Urinary bladder (tissue), 4 donors: ENCODE measurements around the gene NEK10. TPM values are rescaled to one million over a fixed set of nuclear protein-coding genes. Genes with fewer than 3 reads are reported as not detected.
"Not testable (repeated sequence)": the region's sequence is repeated elsewhere in the genome, so short reads cannot be mapped to it uniquely, and the experiment has no call there.

Experiments
- DNase-seq: peaks from one replicate; pipeline ENCODE4 v3.0.0-alpha.2; 2015; ENCODE audit errors: extremely low spot score
- H3K27ac ChIP-seq: one replicate; pipeline ENCODE4 v1.5.1; 2013; ENCODE audit warnings: low read depth, mild to moderate bottlenecking, moderate library complexity
- H3K36me3 ChIP-seq: one replicate; pipeline ENCODE4 v1.6.1; 2013; ENCODE audit warnings: mild to moderate bottlenecking, moderate library complexity; ENCODE audit not compliant: insufficient read depth
- H3K4me1 ChIP-seq: one replicate; pipeline ENCODE4 v1.6.1; 2013; ENCODE audit warnings: mild to moderate bottlenecking, moderate library complexity; ENCODE audit not compliant: insufficient read depth
- H3K4me3 ChIP-seq: one replicate; pipeline ENCODE4 v1.5.1; 2013; ENCODE audit warnings: low read depth, low read length
- WGBS: extraction: QIAGEN DNeasy Blood & Tissue Kit; methylation state at CpG from one replicate; pipeline ENCODE4 v1.1.7; 2013; 5-methylcytosine and 5-hydroxymethylcytosine counted together
- polyA plus RNA-seq: library from polyadenylated mRNA; stranded (reverse); fragments of 200-250 nt; gene quantifications from one replicate; pipeline ENCODE4 v1.2.3, GENCODE V29; 2013
- total RNA-seq: library from RNA; depleted of rRNA; stranded (reverse); fragments of >200 nt; gene quantifications from one replicate; pipeline ENCODE4 v1.2.3, GENCODE V29; 2014
- donor health status: healthy with polysubstance abuse.
- donor health status: healthy.

The NEK10 gene
- total and polyA plus RNA-seq, 2 donors, result 2.0 to 7.5 TPM

DNA sequence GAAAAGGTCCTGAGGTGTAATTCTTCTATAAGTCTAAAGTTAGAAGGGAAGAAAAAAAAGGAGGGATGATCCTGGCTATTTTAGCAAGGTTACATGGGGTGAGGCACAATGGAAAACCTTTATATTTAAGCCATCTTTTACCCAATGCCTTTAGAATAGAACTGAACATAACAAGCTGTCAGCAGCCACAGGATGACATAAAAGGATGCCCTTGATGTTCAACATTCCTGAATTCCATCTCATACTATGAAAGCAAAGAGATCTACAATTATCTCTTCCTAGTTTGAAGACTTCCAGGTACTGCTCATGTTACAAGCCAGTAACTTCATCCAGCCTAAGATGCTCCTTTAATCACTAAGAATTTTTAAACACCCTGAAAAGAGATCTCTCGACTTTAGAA is 26.9 kb downstream of the NEK10 start:
- Histone ChIP-seq H3K27ac (no peak overlapping the region), H3K4me1 (no peaks in the 10 kb centered on the region), H3K36me3 (no peaks in the 10 kb centered on the region), H3K4me3 (no peak overlapping the region)
- DNase-seq, result no peak
- WGBS, result 56% methylated on average over 1 of the region's 1 CpG

DNA sequence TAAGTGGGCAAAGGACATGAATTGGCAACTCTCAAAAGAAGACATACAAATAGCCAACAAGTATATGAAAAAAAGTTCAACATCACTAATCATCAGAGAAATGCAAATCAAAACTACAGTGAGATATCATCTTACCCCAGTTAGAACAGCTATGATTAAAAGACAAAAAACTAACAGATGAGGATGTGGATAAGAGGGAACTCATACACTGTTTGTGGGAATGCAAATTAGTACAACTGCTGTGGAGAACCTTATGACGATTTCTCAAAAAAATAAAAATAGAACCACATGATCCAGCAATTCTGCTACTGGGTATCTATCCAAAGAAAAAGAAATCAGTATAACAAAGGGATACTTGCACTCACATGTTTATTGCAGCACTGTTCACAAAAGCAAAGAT is 28.6 kb downstream of the NEK10 start:
- WGBS, result 49% methylated on average over 1 of the region's 1 CpG
- no peak overlapping the region for H3K27ac ChIP-seq
- DNase-seq, result no peak
- no peaks in the 10 kb centered on the region for H3K4me1 ChIP-seq
- H3K36me3 ChIP-seq, result no peaks in the 10 kb centered on the region
- H3K4me3 ChIP-seq, result no peak overlapping the region

DNA sequence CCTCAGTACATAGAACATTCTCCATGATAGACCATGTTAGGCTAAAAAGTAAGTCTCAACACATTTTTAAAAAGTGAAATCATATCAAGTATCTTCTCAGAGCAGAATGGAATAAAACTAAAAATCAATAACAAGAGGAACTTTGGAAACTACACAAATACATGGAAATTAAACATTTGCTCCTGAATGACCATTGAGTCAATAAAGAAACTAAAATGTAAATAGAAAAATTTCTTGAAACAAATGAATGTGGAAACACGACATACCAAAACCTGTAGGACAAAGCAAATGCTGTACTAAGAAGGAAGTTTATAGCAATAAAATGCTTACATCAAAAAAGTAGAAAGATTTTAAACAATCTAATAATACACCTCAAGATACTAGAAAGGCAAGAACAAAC is 33.6 kb downstream of the NEK10 start:
- WGBS, result 88% methylated on average over 1 of the region's 1 CpG

DNA sequence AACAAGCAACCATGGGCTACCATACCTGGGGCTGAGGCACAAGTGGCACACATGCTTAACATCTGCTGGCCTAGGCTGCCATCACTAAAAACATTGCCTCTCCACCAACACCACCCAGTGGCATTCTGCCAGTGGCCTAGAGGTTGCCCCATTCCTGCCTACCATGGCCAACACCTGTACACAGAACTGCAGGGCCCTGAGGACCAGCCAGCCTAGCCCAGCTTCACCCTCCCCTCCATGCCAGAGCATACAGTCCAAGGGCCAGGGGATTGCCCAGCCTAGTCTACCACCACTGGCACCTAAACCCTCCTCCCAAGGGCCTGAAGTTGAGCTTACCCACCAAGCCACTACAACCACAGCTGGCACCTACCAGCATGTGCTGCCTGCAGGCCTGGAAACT is 35.3 kb downstream of the NEK10 start:
- Histone ChIP-seq H3K36me3 (no peaks in the 10 kb centered on the region), H3K4me3 (no peak overlapping the region), H3K4me1 (no peaks in the 10 kb centered on the region), H3K27ac (no peak overlapping the region)
- no peak for DNase-seq

More for the DNA sequence above, 33.6 kb downstream of the NEK10 start:
- Histone ChIP-seq H3K36me3 (no peaks in the 10 kb centered on the region), H3K4me3 (no peak overlapping the region), H3K4me1 (no peaks in the 10 kb centered on the region), H3K27ac (no peak overlapping the region)
- no peak for DNase-seq

DNA sequence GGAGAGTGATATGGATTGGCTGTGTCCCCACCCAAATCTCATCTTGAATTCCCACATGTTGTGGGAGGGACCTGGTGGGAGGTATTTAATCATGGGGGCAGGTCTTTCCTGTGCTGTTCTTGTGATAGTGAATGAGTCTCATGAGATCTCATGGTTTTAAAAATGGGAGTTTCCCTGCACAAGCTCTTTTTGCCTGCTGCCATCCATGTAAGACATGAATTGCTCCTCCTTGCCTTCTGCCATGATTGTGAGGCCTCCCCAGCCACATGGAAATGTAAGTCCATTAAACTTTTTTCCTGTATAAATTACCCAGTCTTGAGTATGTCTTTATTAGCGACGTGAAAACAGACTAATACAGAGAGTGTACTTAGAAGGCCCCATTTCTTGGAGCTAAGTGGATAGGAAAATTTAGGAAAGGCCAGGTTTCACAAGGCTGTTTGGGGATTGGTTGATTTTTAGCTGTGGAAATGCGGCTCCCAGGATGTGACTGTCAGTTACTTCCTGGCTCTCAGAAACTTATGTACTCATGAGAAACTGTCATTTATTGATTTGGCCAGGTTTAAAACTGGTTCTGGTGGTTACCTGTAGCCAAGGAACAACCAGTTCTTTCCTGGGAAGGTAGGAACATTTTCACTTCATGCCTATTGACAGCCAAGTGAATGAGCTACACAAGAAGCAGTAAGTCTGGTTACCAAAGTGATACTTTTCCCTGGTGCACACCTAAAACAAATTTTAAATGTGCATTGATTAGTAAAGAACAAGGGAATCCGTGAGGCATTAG is 40.0 kb downstream of the NEK10 start:
- H3K27ac ChIP-seq, DNase-seq: not testable (repeated sequence)
- WGBS, result 99% methylated on average over 4 of the region's 4 CpGs

DNA sequence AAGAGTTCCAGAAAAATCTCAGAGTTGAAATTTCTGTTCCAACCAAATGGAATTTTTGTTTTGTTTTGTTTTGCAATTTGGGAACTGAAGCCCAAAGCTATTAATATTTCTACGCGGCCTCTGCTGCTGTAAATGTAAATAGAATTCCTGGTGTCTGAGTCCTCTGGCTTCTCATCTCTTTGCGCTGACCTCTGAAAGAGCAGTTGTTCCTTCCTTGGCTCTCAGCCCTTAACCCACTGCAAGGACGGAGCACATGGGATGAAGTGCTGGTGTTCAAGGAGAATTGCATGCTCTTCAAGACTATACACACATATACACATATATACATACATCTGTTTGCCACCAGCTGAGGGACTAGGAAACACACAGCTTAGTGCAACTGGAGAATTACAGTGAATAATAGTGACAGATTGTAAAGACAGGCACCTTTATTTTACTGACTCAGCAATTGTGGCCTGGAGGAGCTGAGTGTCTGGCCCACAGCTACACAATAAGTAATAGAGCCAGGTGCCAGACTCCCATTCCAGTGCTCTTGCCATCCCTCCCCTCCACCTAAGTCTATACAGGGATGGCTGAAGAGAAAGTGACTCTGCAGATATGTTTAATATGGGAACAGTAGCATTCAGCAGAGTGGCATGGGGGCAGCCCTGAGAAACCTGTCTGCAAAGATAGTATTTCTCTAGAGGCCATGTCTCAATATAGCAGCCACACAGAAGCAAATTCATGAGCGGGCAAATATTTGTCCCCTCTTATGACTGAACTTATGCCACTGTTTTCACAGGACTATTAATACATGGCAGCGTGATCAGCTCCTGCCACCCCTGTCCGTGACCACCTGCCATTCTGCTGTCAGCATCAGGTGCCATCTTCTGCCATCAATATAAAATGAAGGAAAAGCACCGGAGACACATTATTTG is 42.3 kb downstream of the NEK10 start:
- no peaks in the 10 kb centered on the region for H3K36me3 ChIP-seq
- no peak for DNase-seq
- no peak overlapping the region for H3K27ac ChIP-seq
- WGBS, result 54% methylated on average over 8 of the region's 8 CpGs
- H3K4me3 ChIP-seq, result no peak overlapping the region
- no peaks in the 10 kb centered on the region for H3K4me1 ChIP-seq

More for the DNA sequence above, 40.0 kb downstream of the NEK10 start:
- not testable (repeated sequence) for H3K36me3 ChIP-seq, H3K4me3 ChIP-seq, H3K4me1 ChIP-seq

DNA sequence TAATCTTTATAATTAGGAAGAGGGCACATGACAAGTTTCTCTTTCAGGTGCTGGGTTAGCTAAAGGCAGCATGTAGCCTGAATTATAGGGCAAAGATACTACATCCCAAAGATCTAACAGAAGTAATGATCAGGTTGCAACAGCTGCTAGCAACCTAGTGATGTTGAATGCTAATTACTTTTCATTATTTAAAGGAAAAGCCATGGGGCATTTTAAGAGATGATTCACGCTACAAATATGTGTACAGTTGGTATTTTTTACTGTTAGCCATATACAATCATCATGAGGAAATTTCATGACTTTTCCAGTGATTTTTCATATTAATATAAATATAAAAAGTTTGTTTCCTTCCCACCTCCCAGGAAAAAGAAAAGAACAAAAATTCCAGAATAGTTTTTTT is 43.0 kb downstream of the NEK10 start:
- Histone ChIP-seq H3K36me3 (no peaks in the 10 kb centered on the region), H3K4me3 (no peak overlapping the region), H3K4me1 (no peaks in the 10 kb centered on the region), H3K27ac (no peak overlapping the region)
- DNase-seq, result no peak
- WGBS, result 66% methylated on average over 1 of the region's 1 CpG

DNA sequence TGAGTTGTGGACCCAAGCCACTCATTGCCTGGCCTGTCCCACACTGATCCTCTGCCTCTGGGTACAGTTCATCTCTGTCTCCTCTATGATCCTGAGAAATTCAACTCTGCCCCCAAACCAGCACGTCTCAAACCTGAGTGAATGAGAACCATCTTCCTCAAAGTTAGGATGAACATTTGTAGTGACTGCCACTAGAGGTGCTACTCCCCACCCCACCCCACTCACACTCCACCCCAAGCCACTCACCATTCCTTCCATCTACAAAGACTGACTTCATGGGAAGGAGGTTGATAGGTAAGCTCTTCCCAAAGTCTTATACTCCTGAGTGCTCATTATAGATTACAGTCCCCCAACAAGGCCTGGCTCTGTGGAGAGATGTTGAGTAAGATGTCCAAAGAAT is 43.8 kb downstream of the NEK10 start:
- no peaks in the 10 kb centered on the region for H3K36me3 ChIP-seq
- H3K27ac ChIP-seq, result no peak overlapping the region
- no peaks in the 10 kb centered on the region for H3K4me1 ChIP-seq
- H3K4me3 ChIP-seq, result no peak overlapping the region
- no peak for DNase-seq
- WGBS, result 91% methylated on average over 1 of the region's 1 CpG

DNA sequence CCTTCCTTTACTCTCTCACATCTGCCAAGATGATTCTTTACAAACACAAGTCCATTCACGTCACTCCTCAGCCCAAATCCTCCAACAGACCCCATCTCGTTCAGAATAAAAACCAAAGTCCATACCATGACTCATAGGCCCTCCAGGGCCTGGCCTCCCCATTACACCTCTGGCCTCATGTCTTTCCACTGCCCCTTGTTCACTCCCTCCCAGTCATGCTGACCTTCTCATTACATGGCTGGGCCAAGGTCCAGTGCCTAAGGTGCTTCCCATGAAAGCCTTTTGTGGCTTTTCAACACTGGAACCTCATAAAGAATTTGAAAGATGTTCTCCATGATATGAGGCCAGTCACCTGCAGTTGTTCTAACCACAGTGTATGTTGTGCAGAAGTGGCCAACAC is 44.5 kb downstream of the NEK10 start:
- WGBS, result 80% methylated on average over 2 of the region's 2 CpGs
- H3K27ac ChIP-seq, result no peak overlapping the region

DNA sequence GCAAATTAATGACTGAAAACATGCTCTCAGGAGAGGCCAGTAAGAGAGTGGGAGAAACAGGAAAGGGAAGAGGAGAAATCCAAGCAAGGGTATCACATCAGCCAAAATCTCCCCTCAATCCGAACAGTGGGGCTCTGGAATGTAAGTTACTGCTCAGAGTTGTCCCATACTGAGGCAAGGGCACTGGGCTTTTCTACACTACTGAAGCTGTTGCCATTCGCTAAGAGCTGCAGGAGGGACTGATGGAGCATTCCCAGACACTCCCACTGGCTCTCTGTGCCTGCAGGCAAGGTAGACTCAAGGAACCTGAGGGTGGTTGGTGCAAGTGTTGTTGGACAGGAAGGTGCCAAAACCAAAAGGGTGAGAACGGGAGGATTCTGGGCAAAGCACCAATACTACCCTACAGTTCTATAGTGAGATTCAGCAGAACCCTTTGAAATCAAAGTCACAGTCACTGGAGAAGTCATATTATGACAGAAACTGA is 46.1 kb downstream of the NEK10 start:
- no peaks in the 10 kb centered on the region for H3K4me1 ChIP-seq
- no peaks in the 10 kb centered on the region for H3K36me3 ChIP-seq
- H3K27ac ChIP-seq, result no peak overlapping the region
- 84% methylated on average over 3 of the region's 3 CpGs for WGBS
- no peak overlapping the region for H3K4me3 ChIP-seq
- no peak for DNase-seq

More for the DNA sequence above, 44.5 kb downstream of the NEK10 start:
- Histone ChIP-seq H3K4me3 (no peak overlapping the region), H3K4me1 (no peaks in the 10 kb centered on the region), H3K36me3 (no peaks in the 10 kb centered on the region)
- DNase-seq, result no peak

DNA sequence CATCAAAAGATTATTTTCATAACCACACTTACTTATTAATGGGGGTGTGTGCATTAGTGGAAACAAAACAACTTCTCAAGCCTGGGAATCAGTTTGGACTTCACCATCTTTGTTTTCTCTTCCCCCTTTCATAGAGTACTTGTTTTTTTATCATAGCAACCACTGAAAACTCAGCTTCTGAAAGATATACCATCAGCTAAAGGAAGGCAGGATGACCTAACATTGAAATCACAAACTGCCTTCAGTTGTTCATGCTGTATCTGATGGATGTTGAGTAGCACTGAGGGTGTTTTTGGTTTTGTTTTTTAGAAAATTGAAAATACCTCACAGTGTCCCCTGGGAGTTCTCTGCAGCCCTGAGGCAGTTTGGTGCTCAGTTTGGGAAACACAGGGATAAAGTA is 46.5 kb downstream of the NEK10 start:
- no peak overlapping the region for H3K27ac ChIP-seq
- no peaks in the 10 kb centered on the region for H3K4me1 ChIP-seq
- DNase-seq, result no peak
- H3K36me3 ChIP-seq, result no peaks in the 10 kb centered on the region
- no peak overlapping the region for H3K4me3 ChIP-seq

DNA sequence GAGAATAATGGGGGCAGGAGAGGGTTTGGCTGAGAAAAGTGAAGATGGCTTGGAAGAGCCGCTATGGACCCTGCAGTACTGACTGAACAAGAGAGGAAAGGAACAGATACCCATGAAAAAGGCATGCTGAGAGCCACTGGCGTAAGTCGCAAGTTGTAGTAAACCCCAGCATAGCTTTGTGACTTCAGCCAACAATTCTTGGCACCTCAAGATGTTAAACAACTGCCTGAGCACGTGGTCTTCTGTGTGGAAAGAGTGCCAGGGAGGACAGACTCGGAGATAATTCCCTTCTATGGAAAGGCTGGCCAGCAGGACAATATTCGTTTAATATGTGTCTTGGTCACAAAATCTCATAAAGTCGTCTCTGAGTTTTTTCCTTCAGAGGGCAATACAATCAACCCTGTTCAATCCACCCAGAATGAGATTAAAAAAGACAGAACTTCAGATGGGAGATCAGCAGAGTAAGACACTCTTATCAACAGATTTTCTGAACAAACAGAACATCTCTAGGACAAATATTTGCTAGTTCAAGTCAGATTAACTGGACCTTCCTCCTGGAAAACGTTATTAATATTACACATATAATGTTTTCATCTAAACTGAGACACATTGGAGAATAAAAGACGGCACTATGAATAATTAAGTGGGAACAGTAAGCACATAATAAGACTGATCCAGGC is 49.2 kb downstream of the NEK10 start:
- Histone ChIP-seq H3K27ac (no peak overlapping the region), H3K4me1 (no peaks in the 10 kb centered on the region), H3K36me3 (no peaks in the 10 kb centered on the region), H3K4me3 (no peak overlapping the region)
- DNase-seq, result no peak
- 29% methylated on average over 9 of the region's 9 CpGs for WGBS

DNA sequence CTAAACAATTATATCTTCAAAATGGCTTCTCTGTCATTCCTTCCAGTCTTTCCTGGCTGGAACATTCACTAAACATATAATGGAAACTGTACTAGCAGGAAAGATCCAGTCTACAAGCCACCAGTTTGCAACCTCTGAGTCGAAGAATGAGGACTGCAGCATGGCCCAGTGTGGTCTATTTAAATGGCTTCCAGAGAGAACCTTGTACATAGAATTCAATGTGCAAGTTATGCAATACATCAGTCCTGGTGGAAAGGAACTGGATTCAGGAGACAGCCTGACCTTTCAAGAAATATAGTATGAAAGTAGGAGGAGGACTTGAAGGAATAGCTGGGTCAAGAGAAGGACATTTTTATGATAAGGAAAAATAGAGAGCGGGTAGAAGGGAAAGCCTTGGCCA is 49.9 kb downstream of the NEK10 start:
- Histone ChIP-seq H3K4me1 (no peaks in the 10 kb centered on the region), H3K36me3 (no peaks in the 10 kb centered on the region), H3K27ac (peak overlapping the region; percentile 29), H3K4me3 (no peak overlapping the region)
- WGBS, result 90% methylated on average over 2 of the region's 2 CpGs
- DNase-seq, result no peak
